T-cell (primary cell): Measurements from ENCODE around the gene FOXD4. TPM values are rescaled to one million over a fixed set of nuclear protein-coding genes. Genes with fewer than 3 reads are reported as not detected.
"Not testable (repeated sequence)": the region's sequence is repeated elsewhere in the genome, so short reads cannot be mapped to it uniquely, and the experiment has no call there.

Source experiments
- ATAC-seq, 4 experiments: fragments of 200-7000 bp in 3 of 4; fragments of 150-1000 bp in 1 of 4; cut with Tn5 transposase; replicated peaks in 1 of 4; 1 replicate in 3 of 4; 2 replicates in 1 of 4; pipeline ENCODE4 v1.10.0; 2021; ENCODE audit warnings: moderate library complexity in 3 of 4, mild to moderate bottlenecking in 2 of 4, moderate number of reproducible peaks in 1 of 4
- CTCF ChIA-PET, 2 donors: fragments of 300-600 bp; sonication (Branson Sonifier 250); formaldehyde crosslinking; loops; one replicate each; lab custom pipeline; 2022; ENCODE audit warnings: antibody characterized with exemption in 2 of 2; lab: Charles Lee
- POLR2A ChIA-PET, 2 donors: fragments of 300-600 bp; sonication (Branson Sonifier 250); formaldehyde crosslinking; loops; one replicate each; lab custom pipeline; 2022; ENCODE audit warnings: antibody characterized with exemption in 2 of 2; lab: Charles Lee
- DNase-seq, 35 experiments: peaks; one replicate each; pipeline versions ENCODE4 v3.0.0 to v3.0.0-alpha.2; 2013 to 2023
- H3K27ac ChIP-seq: one replicate; pipeline ENCODE4 v1.5.1; 2013; ENCODE audit warnings: low read length
- H3K27me3 ChIP-seq, 2 experiments: replicated peaks in 1 of 2; 1 replicate in 1 of 2; 2 replicates in 1 of 2; pipeline versions ENCODE4 v1.6.1 to v1.7.0; 2013; ENCODE audit warnings: low read length in 1 of 2, mixed read lengths in 1 of 2; ENCODE audit not compliant: control insufficient read depth in 2 of 2, insufficient read depth in 2 of 2; ENCODE audit errors: extremely low read depth in 1 of 2
- H3K36me3 ChIP-seq, 2 donors: 1 replicate in 1 of 2; 2 replicates in 1 of 2; pipeline versions ENCODE4 v1.6.1 to v1.7.0; 2013; ENCODE audit warnings: low read length in 1 of 2; ENCODE audit not compliant: control insufficient read depth in 2 of 2, insufficient read depth in 1 of 2; ENCODE audit errors: extremely low read depth in 1 of 2
- H3K4me1 ChIP-seq, 2 experiments: 1 replicate in 1 of 2; 2 replicates in 1 of 2; pipeline versions ENCODE4 v1.6.1 to v1.7.0; 2013; ENCODE audit warnings: low read length in 2 of 2, mixed read lengths in 1 of 2; ENCODE audit not compliant: insufficient read depth in 2 of 2, control insufficient read depth in 1 of 2; ENCODE audit errors: extremely low read depth in 1 of 2
- H3K4me3 ChIP-seq, 2 donors: 1 replicate in 1 of 2; 2 replicates in 1 of 2; pipeline versions ENCODE4 v1.5.1 to v1.7.0; 2013; ENCODE audit warnings: mild to moderate bottlenecking in 2 of 2, low read length in 1 of 2, moderate library complexity in 1 of 2; ENCODE audit not compliant: control insufficient read depth in 1 of 2; ENCODE audit errors: extremely low read depth in 1 of 2
- H3K9me3 ChIP-seq: 2 replicates; pipeline ENCODE4 v1.7.0; 2013
- H3K27ac Mint-ChIP-seq, 2 donors: one replicate each; pipeline ENCODE4 v1.8.0; 2020 to 2021; ENCODE audit warnings: mild to moderate bottlenecking in 2 of 2, mixed read lengths in 2 of 2
- H3K27me3 Mint-ChIP-seq, 2 donors: one replicate each; pipeline ENCODE4 v1.8.0; 2021 to 2022; ENCODE audit warnings: mixed read lengths in 2 of 2
- H3K36me3 Mint-ChIP-seq: one replicate; pipeline ENCODE4 v1.8.0; 2021; ENCODE audit warnings: mixed read lengths
- H3K4me1 Mint-ChIP-seq, 3 donors: one replicate each; pipeline ENCODE4 v1.8.0; 2020 to 2022; ENCODE audit warnings: mixed read lengths in 3 of 3, mild to moderate bottlenecking in 1 of 3
- H3K4me3 Mint-ChIP-seq, 3 donors: one replicate each; pipeline ENCODE4 v1.8.0; 2020 to 2022; ENCODE audit warnings: mild to moderate bottlenecking in 3 of 3, mixed read lengths in 3 of 3, moderate library complexity in 3 of 3
- H3K9me3 Mint-ChIP-seq, 3 donors: one replicate each; pipeline ENCODE4 v1.8.0; 2020 to 2022; ENCODE audit warnings: mixed read lengths in 3 of 3
- WGBS: methylation state at CpG from one replicate; pipeline ENCODE4 v1.1.5; 2013; ENCODE audit warnings: missing lambda C conversion rate; ENCODE audit not compliant: insufficient coverage; 5-methylcytosine and 5-hydroxymethylcytosine counted together
- total RNA-seq, 35 experiments: library from RNA in 6 of 35; stranded (reverse) in 6 of 35; fragments of 120-200 nt in 1 of 35; gene quantifications; one replicate each; pipeline versions ENCODE4 v1.2.1 to v1.2.4 and lab custom pipeline; 2013 to 2026

Gene FOXD4
- total RNA-seq, 5 donors from 2014 or later (not counting 1 experiment from before 2014, with no cell fraction given) = 0.16 to 0.35 TPM; not detected in 3

GRCh38 chr9:82932-83689, 35.1 kb downstream of the FOXD4 start:
- POLR2A ChIA-PET = not testable (repeated sequence)

GRCh38 chr9:78333-78732, 39.9 kb downstream of the FOXD4 start:
- H3K36me3 ChIP-seq, H3K9me3 ChIP-seq, ATAC-seq, H3K36me3 Mint-ChIP-seq, H3K4me1 Mint-ChIP-seq, H3K27me3 ChIP-seq, CTCF ChIA-PET, DNase-seq, POLR2A ChIA-PET, H3K9me3 Mint-ChIP-seq, H3K4me3 ChIP-seq, H3K27ac ChIP-seq, H3K27me3 Mint-ChIP-seq, H3K4me1 ChIP-seq, H3K27ac Mint-ChIP-seq, H3K4me3 Mint-ChIP-seq: not testable (repeated sequence)
- WGBS = no CpG with 5 or more reads among the region's 3 CpGs

More at GRCh38 chr9:82932-83689, 35.1 kb downstream of the FOXD4 start:
- H3K9me3 ChIP-seq, H3K27me3 ChIP-seq, CTCF ChIA-PET, H3K27me3 Mint-ChIP-seq, H3K36me3 ChIP-seq, H3K4me3 Mint-ChIP-seq, H3K36me3 Mint-ChIP-seq, H3K9me3 Mint-ChIP-seq, H3K27ac ChIP-seq, DNase-seq, H3K4me1 Mint-ChIP-seq, H3K27ac Mint-ChIP-seq, H3K4me1 ChIP-seq, ATAC-seq, H3K4me3 ChIP-seq: not testable (repeated sequence)
- WGBS = no CpG with 5 or more reads among the region's 31 CpGs

- H3K4me1 Mint-ChIP-seq, H3K4me3 ChIP-seq, H3K27ac Mint-ChIP-seq, H3K9me3 Mint-ChIP-seq, H3K4me3 Mint-ChIP-seq, ATAC-seq, H3K36me3 Mint-ChIP-seq, POLR2A ChIA-PET, DNase-seq, H3K4me1 ChIP-seq, H3K27ac ChIP-seq, H3K9me3 ChIP-seq, CTCF ChIA-PET, H3K36me3 ChIP-seq: not testable (repeated sequence)
- H3K27me3 ChIP-seq = peaks cover 0 to 12% of the 10 kb centered on the region in 2 experiments
- H3K27me3 Mint-ChIP-seq = peaks cover 11 to 13% of the 10 kb centered on the region in 2 donors
- WGBS = no CpG with 5 or more reads among the region's 3 CpGs
Observed at GRCh38 chr9:76389-76788, 41.8 kb downstream of the FOXD4 start.

GRCh38 chr9:73900-74525, 44.2 kb downstream of the FOXD4 start:
- H3K27me3 Mint-ChIP-seq, H3K4me3 ChIP-seq, H3K27ac ChIP-seq, H3K36me3 ChIP-seq, H3K4me1 Mint-ChIP-seq, CTCF ChIA-PET, H3K36me3 Mint-ChIP-seq, DNase-seq, H3K27ac Mint-ChIP-seq, POLR2A ChIA-PET, H3K4me1 ChIP-seq, ATAC-seq, H3K9me3 Mint-ChIP-seq, H3K9me3 ChIP-seq: not testable (repeated sequence)
- no CpG with 5 or more reads among the region's 18 CpGs for WGBS
- H3K4me3 Mint-ChIP-seq = peak overlapping the region; percentile 59 to 74 (median 62)
- H3K27me3 ChIP-seq = peaks cover 0 to 12% of the 10 kb centered on the region in 2 experiments

- H3K36me3 ChIP-seq, H3K4me1 Mint-ChIP-seq, H3K27me3 Mint-ChIP-seq, POLR2A ChIA-PET, H3K9me3 Mint-ChIP-seq, H3K27ac Mint-ChIP-seq, H3K4me1 ChIP-seq, CTCF ChIA-PET, H3K36me3 Mint-ChIP-seq, H3K27ac ChIP-seq, H3K9me3 ChIP-seq: not testable (repeated sequence)
- DNase-seq (peak in 17 of 35 experiments; percentile 0 to 27 (median 12)), ATAC-seq (peak; percentile 67 to 74 (median 72))
- peak overlapping the region; percentile 59 to 76 (median 62) for H3K4me3 Mint-ChIP-seq
- Histone ChIP-seq H3K4me3 (peak overlapping the region; percentile 30 to 38), H3K27me3 (peaks cover 0 to 12% of the 10 kb centered on the region in 2 experiments)
- WGBS = 4% methylated on average over 73 of the region's 109 CpGs
Observed at GRCh38 chr9:73076-73899, 44.9 kb downstream of the FOXD4 start.
